Stimulated activated CD8-positive, alpha-beta memory T cell treated with anti-CD3 and anti-CD28 coated beads, Interleukin-15, amount 100 ng/mL, for 48 hours (primary cell): Measurements from ENCODE around the gene ALDH3B2.

Experiments
- DNase-seq, 2 donors: peaks; one replicate each; pipeline ENCODE4 v3.0.0-alpha.2; 2020; ENCODE audit warnings: low read depth in 2 of 2

ALDH3B2 gene

DNA sequence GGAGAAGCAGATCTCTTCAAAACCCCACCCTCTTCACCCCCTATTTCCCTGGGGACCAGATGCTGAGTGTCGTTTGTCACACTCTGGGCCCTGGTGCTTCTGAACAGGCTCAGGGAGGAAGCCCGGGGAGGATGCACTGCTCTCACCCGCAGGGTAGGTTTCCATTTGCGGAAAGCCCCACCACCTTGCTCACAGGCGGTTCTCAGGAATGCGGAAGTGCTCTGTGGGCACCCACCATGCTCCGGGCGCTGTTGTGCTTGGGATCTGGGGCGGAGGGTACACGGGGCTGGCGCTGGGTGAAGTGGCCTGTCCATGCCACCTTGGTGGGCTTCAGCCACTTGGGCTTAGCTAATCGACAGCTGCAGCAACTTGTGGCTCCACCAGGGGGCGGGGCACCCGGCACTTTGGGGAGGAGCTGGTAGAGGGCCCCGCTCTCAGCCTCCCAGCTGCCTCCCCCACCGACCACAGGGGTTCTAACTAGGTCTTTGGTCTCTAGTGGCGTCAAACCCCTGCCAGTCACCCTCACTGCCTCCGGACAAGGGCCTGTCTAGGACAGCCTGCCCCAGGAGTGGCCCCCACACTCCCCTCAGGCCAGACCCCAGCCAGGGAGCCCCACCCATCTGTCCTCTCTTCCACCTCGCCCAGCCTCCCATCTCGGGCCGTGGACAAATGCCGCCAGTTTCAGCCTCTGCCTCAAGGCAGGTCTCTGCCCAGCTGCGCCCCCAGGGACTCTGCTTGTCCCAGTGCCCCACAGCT lies 60.3 kb downstream of the ALDH3B2 start:
- DNase-seq, result peak; percentile 77 to 79

DNA sequence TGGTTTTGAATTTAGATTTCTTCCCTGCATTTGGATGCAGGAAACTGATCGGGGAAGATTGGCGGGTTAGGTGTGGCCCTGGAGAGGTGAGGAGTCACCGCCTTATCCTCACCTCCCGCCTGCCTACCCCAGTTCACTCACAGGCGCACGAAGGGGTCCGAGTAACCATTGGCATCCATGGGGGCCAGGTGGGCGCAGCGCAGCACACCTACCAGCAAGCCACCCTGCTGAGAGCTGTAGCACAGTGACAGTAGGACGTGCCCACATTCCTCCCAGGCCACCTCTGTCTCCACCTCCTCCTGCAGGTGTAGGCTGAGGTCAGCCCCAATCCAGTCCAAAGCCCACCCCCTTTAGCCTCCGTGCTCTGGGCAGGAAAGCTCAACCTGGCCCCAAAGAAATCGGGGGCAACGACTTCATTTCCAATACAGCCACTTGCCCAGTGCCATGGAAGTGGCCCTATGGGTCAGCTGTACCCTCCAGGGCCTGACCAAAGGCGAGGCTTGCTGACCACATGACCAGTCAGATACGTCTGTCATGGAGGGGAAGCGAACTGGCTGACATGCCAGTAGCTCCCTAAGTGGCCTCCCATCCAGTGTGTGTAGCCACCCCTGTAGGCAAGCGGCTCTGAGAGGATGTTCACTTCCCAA lies 61.0 kb downstream of the ALDH3B2 start:
- DNase-seq, result no peak

DNA sequence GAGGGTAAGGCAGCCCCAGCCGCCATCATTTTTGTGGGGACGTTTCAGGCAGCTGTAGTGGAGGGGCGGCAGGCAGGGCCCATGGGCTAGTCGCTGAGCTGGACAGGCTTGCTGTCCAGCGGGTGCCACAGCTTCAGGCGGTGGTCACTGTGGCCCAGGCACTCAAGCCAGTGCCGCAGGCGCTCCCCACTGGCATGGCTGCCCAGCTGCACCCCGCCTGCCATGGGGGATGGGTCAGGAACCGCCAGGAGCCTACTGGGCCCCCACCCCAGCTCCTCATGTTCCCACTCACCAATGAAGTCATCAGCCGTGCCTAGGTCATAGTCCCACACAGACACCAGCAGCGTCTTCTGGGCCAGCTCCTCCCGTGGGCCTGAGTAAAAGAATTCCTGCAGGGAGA lies 61.7 kb downstream of the ALDH3B2 start:
- DNase-seq, result no peak
